Gastroesophageal sphincter (tissue), 4 donors: ENCODE data around the gene MATN4. TPM values are rescaled to one million over a fixed set of nuclear protein-coding genes. Genes with fewer than 3 reads are reported as not detected.

Experiments
- ATAC-seq: fragments of 150-250 bp; one replicate; pipeline ENCODE4 v1.9.1; 2016; ENCODE audit warnings: mild to moderate bottlenecking, moderate library complexity
- H3K27ac ChIP-seq, 4 donors: fragments of 200-600 bp; sonication (generic) in 3 of 4; 1 replicate in 3 of 4; 2 replicates in 1 of 4; pipeline ENCODE4 v1.5.1; 2016 to 2019
- H3K27me3 ChIP-seq: fragments of 200-600 bp; sonication (generic); one replicate; pipeline ENCODE4 v1.5.1; 2019
- H3K36me3 ChIP-seq, 2 donors: fragments of 200-600 bp; sonication (generic); one replicate each; pipeline ENCODE4 v1.5.1; 2019; ENCODE audit warnings: control low read depth in 1 of 2
- H3K4me1 ChIP-seq, 3 donors: fragments of 200-600 bp; sonication (generic); 1 replicate in 2 of 3; 2 replicates in 1 of 3; pipeline ENCODE4 v1.5.1; 2016 to 2019; ENCODE audit warnings: control low read depth in 2 of 3
- H3K4me3 ChIP-seq, 2 donors: fragments of 200-600 bp; sonication (generic); one replicate each; pipeline ENCODE4 v1.5.1; 2019; ENCODE audit warnings: mild to moderate bottlenecking in 1 of 2, moderate library complexity in 1 of 2
- H3K9me3 ChIP-seq, 3 donors: fragments of 200-600 bp; sonication (generic); one replicate each; pipeline ENCODE4 v1.5.1; 2017 to 2019; ENCODE audit warnings: control low read depth in 2 of 3
- EP300 ChIP-seq: sonication (generic); formaldehyde crosslinking; IDR thresholded peaks from one replicate; pipeline ENCODE4 v1.6.1; 2017; ENCODE audit warnings: antibody characterized with exemption, mild to moderate bottlenecking
- POLR2A ChIP-seq, 2 donors: fragments of 450-650 bp; IDR thresholded peaks; one replicate each; pipeline ENCODE4 v1.6.1; 2017; ENCODE audit warnings: antibody characterized with exemption in 2 of 2, mild to moderate bottlenecking in 2 of 2, moderate library complexity in 1 of 2
- POLR2AphosphoS5 ChIP-seq: sonication (generic); formaldehyde crosslinking; IDR thresholded peaks from one replicate; pipeline ENCODE4 v1.6.1; 2017; ENCODE audit warnings: antibody characterized with exemption
- WGBS, 2 donors: methylation state at CpG; one replicate each; pipeline ENCODE4 v1.1.5; 2018; ENCODE audit warnings: low coverage in 1 of 2; 5-methylcytosine and 5-hydroxymethylcytosine counted together
- total RNA-seq, 4 donors: library from RNA; depleted of rRNA; stranded (reverse); fragments of >200 nt; gene quantifications; one replicate each; pipeline ENCODE4 v1.1.0, GENCODE V29; 2016
- TF ChIP-seq, protein P1 (sequence below), 4 experiments: fragments of 200-600 bp in 2 of 4; fragments of 450-650 bp in 2 of 4; sonication (generic) in 1 of 4; IDR thresholded peaks; one replicate each; pipeline ENCODE4 v1.5.1; 2017 to 2019; ENCODE audit warnings: antibody characterized with exemption in 4 of 4, mild to moderate bottlenecking in 2 of 4, moderate library complexity in 2 of 4

MATN4 gene
- total RNA-seq, 4 donors from 2014 or later: not detected

DNA sequence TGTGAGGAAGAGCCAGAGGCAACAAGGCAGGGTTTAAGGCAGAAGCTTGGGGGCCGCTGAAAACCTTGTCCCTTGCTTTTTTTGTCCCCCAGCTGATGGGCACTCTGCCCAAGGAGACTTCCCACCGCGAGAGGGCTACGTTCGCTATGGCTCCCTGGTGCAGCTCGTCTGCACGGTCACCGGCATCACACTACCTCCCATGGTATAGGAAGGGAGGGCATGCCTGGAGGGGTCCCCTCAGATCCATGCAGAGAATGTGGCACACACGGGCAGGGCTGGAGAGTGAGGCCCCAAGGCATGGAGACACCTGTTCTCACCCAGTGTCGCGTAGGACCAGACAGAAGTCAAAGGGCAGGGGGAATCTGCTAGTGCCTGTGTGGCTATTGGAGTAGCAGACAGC, 5.8 kb upstream of the MATN4 start:
- no peak for ATAC-seq
- Histone ChIP-seq H3K4me3 (no peak overlapping the region), H3K27ac (no peak overlapping the region), H3K9me3 (no peaks in the 10 kb centered on the region), H3K4me1 (peaks cover 0 to 14% (median 0%) of the 10 kb centered on the region in 3 donors), H3K36me3 (no peaks in the 10 kb centered on the region), H3K27me3 (peaks cover 80% of the 10 kb centered on the region)
- TF ChIP-seq POLR2AphosphoS5: no peak
- no peak for TF ChIP-seq EP300
- TF ChIP-seq POLR2A (IDR thresholded peaks at IDR 0.05): no peak
- TF ChIP-seq, protein P1, sequence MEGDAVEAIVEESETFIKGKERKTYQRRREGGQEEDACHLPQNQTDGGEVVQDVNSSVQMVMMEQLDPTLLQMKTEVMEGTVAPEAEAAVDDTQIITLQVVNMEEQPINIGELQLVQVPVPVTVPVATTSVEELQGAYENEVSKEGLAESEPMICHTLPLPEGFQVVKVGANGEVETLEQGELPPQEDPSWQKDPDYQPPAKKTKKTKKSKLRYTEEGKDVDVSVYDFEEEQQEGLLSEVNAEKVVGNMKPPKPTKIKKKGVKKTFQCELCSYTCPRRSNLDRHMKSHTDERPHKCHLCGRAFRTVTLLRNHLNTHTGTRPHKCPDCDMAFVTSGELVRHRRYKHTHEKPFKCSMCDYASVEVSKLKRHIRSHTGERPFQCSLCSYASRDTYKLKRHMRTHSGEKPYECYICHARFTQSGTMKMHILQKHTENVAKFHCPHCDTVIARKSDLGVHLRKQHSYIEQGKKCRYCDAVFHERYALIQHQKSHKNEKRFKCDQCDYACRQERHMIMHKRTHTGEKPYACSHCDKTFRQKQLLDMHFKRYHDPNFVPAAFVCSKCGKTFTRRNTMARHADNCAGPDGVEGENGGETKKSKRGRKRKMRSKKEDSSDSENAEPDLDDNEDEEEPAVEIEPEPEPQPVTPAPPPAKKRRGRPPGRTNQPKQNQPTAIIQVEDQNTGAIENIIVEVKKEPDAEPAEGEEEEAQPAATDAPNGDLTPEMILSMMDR (IDR thresholded peaks at IDR 0.05): no peak
- 71% methylated on average over 8 of the region's 11 CpGs; no CpG with 5 or more reads in 1 of the 2 donors for WGBS, 2 donors

DNA sequence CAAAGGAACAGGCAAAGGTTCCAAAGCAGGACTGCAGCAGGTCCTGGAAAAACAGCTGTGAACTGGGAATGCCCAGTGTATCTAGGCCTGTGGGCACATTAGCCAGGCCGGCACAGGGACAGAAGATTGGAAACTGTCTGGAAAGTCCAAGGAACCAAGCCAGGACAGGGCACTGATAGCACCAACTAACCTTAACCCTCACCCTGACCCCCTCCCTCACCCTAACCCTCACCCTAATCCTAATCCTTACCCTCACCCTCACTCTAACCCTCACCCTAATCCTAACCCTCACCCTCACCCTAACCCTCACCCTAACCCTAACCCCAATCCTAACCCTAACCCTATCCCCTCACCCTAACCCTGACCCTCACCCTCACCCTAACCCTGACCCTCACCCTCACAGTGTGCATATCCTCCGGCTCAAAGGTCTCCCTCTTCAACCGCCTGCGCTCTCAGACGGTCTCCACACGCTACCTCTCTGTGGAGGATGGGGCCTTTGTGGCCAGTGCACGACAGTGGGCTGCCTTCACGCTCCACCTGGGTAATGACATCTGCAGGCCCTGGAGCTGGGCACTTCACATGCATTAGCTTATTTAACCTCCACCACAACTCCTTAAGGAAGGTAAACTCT, 5.1 kb upstream of the MATN4 start:
- no peak overlapping the region for H3K4me3 ChIP-seq
- peaks cover 82% of the 10 kb centered on the region for H3K27me3 ChIP-seq
- H3K9me3 ChIP-seq: no peaks in the 10 kb centered on the region
- peaks cover 0 to 20% (median 0%) of the 10 kb centered on the region in 3 donors for H3K4me1 ChIP-seq
- TF ChIP-seq, protein P1 (IDR thresholded peaks at IDR 0.05): no peak
- no peak for TF ChIP-seq POLR2A (IDR thresholded peaks at IDR 0.05)
- TF ChIP-seq EP300: no peak
- TF ChIP-seq POLR2AphosphoS5: no peak
- 89 to 100% methylated on average over 1 to 8 of the region's 8 CpGs for WGBS, 2 donors
- H3K27ac ChIP-seq: no peak overlapping the region
- ATAC-seq: no peak
- H3K36me3 ChIP-seq: no peaks in the 10 kb centered on the region

DNA sequence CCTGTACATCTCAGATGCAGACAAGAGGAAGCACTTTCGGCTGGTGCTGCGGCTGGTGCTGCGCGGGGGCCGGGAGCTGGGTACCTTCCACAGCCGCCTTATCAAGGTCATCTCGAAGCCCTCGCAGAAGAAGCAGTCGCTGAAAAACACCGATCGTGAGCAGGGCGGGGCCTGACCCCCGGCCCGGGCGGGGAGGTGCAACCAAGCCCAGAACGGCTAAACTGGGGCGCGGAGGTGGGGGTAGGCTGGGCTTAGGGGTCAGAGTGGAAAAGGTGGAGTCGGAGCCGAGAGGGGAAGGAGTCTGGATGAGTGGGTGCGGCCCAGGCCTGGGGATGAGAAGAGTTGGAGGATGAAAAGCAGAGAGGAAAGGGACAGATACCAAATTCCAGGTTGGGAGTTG, 4.1 kb upstream of the MATN4 start:
- no peak for ATAC-seq
- H3K36me3 ChIP-seq: no peaks in the 10 kb centered on the region
- H3K9me3 ChIP-seq: no peaks in the 10 kb centered on the region
- H3K27me3 ChIP-seq: peaks cover 82% of the 10 kb centered on the region
- TF ChIP-seq EP300 (no peak), POLR2AphosphoS5 (no peak), POLR2A (IDR thresholded peaks at IDR 0.05) (no peak)
- TF ChIP-seq, protein P1 (IDR thresholded peaks at IDR 0.05): no peak
- 53% methylated on average over 4 of the region's 21 CpGs; no CpG with 5 or more reads in 1 of the 2 donors for WGBS, 2 donors
- H3K4me1 ChIP-seq: peaks cover 0 to 23% (median 0%) of the 10 kb centered on the region in 3 donors
- no peak overlapping the region for H3K27ac ChIP-seq
- no peak overlapping the region for H3K4me3 ChIP-seq

DNA sequence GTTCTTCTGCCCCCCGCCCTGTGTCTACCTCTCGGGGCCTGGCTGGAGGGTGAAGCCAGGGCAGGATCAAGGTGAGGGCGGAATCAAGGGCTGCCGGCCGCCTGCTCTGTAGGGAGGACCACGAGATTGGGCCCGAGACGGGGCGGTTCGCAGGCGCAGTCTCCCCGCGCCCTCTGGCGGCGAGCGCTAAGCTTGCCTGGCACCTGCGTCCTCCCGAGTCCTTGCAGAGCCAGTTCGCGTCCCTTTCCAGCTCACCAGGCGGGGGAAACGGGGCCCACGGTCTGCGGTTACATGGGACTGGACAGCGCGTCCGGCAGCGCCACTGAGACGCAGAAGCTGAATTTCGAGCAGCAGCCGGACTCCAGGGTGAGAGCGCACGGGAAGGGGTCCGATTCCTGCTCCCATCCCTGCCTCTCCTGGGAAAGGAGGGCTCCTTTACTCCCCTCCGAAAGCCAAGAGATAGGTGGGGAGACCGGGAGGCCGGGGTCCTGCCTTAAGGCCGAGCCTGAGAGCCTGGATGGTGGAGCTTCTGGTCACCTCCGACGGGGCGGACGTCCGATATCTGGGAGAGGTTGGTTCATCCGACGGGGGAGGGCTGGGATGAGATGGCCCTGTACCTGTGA, 3.6 kb upstream of the MATN4 start:
- ATAC-seq: peak; percentile 60
- no peaks in the 10 kb centered on the region for H3K36me3 ChIP-seq
- peaks cover 0 to 22% (median 0%) of the 10 kb centered on the region in 3 donors for H3K4me1 ChIP-seq
- WGBS, 2 donors: 33 to 35% methylated on average over 2 to 19 of the region's 45 CpGs
- H3K9me3 ChIP-seq: no peaks in the 10 kb centered on the region
- no peak overlapping the region for H3K4me3 ChIP-seq
- H3K27me3 ChIP-seq: peaks cover 82% of the 10 kb centered on the region
- no peak overlapping the region for H3K27ac ChIP-seq
- TF ChIP-seq EP300: no peak
- TF ChIP-seq, protein P1 (IDR thresholded peaks at IDR 0.05): peak; percentile 37 to 85 (median 64)

DNA sequence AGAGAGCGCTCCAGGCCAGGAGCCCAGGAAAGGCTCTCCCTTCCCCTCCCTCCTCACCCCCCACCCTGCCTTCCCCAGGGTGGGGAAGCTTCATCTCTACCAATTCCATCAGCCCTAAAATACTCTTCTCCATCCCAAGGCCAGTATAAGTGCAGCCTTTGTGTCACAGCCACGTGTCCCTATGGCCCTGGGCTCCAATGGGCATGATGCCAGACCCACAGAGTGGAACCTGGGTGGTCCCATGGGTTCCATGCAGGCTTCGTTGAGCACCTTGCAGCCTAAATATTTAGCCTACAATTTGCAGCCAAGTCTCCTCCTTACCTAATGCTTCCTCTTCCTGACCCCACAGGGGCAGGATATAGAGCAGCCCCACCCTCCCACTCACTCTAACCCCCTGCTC, 976 bp upstream of the MATN4 start:
- Histone ChIP-seq H3K27me3 (peaks cover 82% of the 10 kb centered on the region), H3K9me3 (no peaks in the 10 kb centered on the region), H3K36me3 (no peaks in the 10 kb centered on the region), H3K4me1 (peaks cover 0 to 21% (median 3%) of the 10 kb centered on the region in 3 donors), H3K4me3 (no peak overlapping the region), H3K27ac (no peak overlapping the region)
- 67 to 83% methylated on average over 1 of the region's 3 CpGs for WGBS, 2 donors
- TF ChIP-seq EP300 (no peak), POLR2AphosphoS5 (no peak), POLR2A (IDR thresholded peaks at IDR 0.05) (no peak)
- TF ChIP-seq, protein P1 (IDR thresholded peaks at IDR 0.05): no peak
- ATAC-seq: no peak
